Measurements from ENCODE around the gene PTBP2. TPM values are rescaled to one million over a fixed set of nuclear protein-coding genes. Genes with fewer than 3 reads are reported as not detected.

Gene PTBP2
- total RNA-seq, 1 donor from 2014 or later: 29.7 TPM

DNA sequence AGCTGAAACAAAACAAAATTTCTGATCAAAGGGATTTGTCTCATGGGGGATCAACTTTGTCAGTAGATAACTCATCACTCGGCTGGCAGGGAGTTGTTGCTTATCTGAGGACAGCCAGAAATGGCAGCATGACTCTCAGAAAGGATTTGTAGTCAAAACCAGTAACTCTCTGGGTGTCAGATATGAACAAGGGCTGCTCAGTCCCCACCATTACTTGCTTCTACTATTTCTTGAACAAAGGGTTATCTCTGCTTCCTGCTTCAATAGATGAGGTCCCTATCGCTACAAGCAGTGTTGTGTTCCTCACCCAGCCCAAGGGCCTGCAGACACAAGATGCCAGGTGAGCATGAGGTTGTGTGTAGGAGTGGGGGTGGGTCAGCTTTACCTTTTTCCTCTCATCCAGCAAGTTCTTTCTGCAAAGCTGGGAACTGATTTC is 116.2 kb downstream of the PTBP2 start:
- no peaks in the 10 kb centered on the region for H3K9me3 Mint-ChIP-seq (ENCODE audit: unreplicated experiment)
- no peak overlapping the region for H3K4me3 Mint-ChIP-seq (ENCODE audit: unreplicated experiment)
- no peaks in the 10 kb centered on the region for H3K36me3 Mint-ChIP-seq (ENCODE audit: low read depth, unreplicated experiment)
- no peaks in the 10 kb centered on the region for H3K27me3 Mint-ChIP-seq (ENCODE audit: unreplicated experiment)
- H3K4me1 Mint-ChIP-seq (ENCODE audit: unreplicated experiment): peaks cover 12% of the 10 kb centered on the region
- H3K27ac Mint-ChIP-seq (ENCODE audit: unreplicated experiment): no peak overlapping the region
- DNase-seq (ENCODE audit: low spot score): no peak
- TF ChIP-seq, protein P1, sequence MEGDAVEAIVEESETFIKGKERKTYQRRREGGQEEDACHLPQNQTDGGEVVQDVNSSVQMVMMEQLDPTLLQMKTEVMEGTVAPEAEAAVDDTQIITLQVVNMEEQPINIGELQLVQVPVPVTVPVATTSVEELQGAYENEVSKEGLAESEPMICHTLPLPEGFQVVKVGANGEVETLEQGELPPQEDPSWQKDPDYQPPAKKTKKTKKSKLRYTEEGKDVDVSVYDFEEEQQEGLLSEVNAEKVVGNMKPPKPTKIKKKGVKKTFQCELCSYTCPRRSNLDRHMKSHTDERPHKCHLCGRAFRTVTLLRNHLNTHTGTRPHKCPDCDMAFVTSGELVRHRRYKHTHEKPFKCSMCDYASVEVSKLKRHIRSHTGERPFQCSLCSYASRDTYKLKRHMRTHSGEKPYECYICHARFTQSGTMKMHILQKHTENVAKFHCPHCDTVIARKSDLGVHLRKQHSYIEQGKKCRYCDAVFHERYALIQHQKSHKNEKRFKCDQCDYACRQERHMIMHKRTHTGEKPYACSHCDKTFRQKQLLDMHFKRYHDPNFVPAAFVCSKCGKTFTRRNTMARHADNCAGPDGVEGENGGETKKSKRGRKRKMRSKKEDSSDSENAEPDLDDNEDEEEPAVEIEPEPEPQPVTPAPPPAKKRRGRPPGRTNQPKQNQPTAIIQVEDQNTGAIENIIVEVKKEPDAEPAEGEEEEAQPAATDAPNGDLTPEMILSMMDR (IDR thresholded peaks at IDR 0.05; ENCODE audit: unreplicated experiment): no peak

GRCh38 chr1:96840396-96840795 is 118.8 kb downstream of the PTBP2 start:
- Mint-ChIP-seq H3K9me3 (ENCODE audit: unreplicated experiment) (no peaks in the 10 kb centered on the region), H3K27ac (ENCODE audit: unreplicated experiment) (no peak overlapping the region), H3K4me1 (ENCODE audit: unreplicated experiment) (peaks cover 14% of the 10 kb centered on the region), H3K27me3 (ENCODE audit: unreplicated experiment) (peaks cover 2% of the 10 kb centered on the region), H3K4me3 (ENCODE audit: unreplicated experiment) (no peak overlapping the region), H3K36me3 (ENCODE audit: low read depth, unreplicated experiment) (no peaks in the 10 kb centered on the region)
- DNase-seq (ENCODE audit: low spot score): no peak
- TF ChIP-seq, protein P1 (IDR thresholded peaks at IDR 0.05; ENCODE audit: unreplicated experiment): no peak

DNA sequence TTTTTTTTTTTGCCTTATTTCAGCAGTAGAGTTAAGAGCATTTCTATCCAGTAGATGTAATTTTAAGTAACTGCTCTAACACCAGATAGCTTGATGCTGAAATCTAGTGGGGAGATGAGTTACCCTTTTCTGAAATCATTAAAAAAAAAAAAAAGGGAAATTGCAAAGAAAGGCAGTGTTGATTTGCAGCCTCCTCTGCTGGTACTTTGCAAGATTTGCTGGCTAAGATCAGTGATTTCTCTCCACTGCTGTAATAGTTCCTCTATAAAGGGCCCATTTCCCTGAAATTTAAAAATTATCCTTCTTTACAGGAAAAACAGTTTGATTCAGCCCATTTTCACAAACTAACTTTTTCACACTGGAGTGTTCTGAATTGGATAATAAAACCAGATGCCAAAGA is 120.6 kb downstream of the PTBP2 start:
- Mint-ChIP-seq H3K36me3 (ENCODE audit: low read depth, unreplicated experiment) (no peaks in the 10 kb centered on the region), H3K9me3 (ENCODE audit: unreplicated experiment) (no peaks in the 10 kb centered on the region), H3K27me3 (ENCODE audit: unreplicated experiment) (peaks cover 5% of the 10 kb centered on the region), H3K4me1 (ENCODE audit: unreplicated experiment) (peaks cover 10% of the 10 kb centered on the region), H3K27ac (ENCODE audit: unreplicated experiment) (no peak overlapping the region), H3K4me3 (ENCODE audit: unreplicated experiment) (no peak overlapping the region)
- TF ChIP-seq, protein P1 (IDR thresholded peaks at IDR 0.05; ENCODE audit: unreplicated experiment): no peak
- no peak for DNase-seq (ENCODE audit: low spot score)

DNA sequence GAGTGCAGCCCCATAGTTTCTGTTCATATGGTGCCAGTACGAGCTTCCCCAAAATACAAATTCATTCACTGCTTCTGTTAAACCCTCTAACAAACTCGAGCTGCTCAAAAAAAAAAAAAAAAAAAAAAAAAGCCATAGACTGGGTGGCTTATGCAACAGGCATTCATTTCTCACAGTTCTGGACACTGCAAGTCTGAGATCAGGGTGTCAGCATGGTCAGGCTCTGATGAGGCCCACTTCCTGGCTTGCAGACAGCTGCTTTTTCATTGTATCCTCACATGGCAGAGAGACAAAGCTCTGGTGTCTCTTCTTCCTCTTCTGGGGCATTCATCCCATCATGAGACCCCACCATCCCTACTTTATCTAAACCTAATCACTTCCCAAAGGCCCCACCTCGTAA is 121.6 kb downstream of the PTBP2 start:
- TF ChIP-seq, protein P1 (IDR thresholded peaks at IDR 0.05; ENCODE audit: unreplicated experiment): no peak
- peaks cover 5% of the 10 kb centered on the region for H3K27me3 Mint-ChIP-seq (ENCODE audit: unreplicated experiment)
- H3K36me3 Mint-ChIP-seq (ENCODE audit: low read depth, unreplicated experiment): no peaks in the 10 kb centered on the region
- no peak for DNase-seq (ENCODE audit: low spot score)
- no peak overlapping the region for H3K27ac Mint-ChIP-seq (ENCODE audit: unreplicated experiment)
- H3K4me3 Mint-ChIP-seq (ENCODE audit: unreplicated experiment): no peak overlapping the region
- no peaks in the 10 kb centered on the region for H3K9me3 Mint-ChIP-seq (ENCODE audit: unreplicated experiment)
- peaks cover 10% of the 10 kb centered on the region for H3K4me1 Mint-ChIP-seq (ENCODE audit: unreplicated experiment)

GRCh38 chr1:96843601-96844000 is 122.0 kb downstream of the PTBP2 start:
- H3K9me3 Mint-ChIP-seq (ENCODE audit: unreplicated experiment): no peaks in the 10 kb centered on the region
- H3K36me3 Mint-ChIP-seq (ENCODE audit: low read depth, unreplicated experiment): no peaks in the 10 kb centered on the region
- peaks cover 10% of the 10 kb centered on the region for H3K4me1 Mint-ChIP-seq (ENCODE audit: unreplicated experiment)
- peaks cover 5% of the 10 kb centered on the region for H3K27me3 Mint-ChIP-seq (ENCODE audit: unreplicated experiment)
- DNase-seq (ENCODE audit: low spot score): no peak
- TF ChIP-seq, protein P1 (IDR thresholded peaks at IDR 0.05; ENCODE audit: unreplicated experiment): no peak
- no peak overlapping the region for H3K4me3 Mint-ChIP-seq (ENCODE audit: unreplicated experiment)
- no peak overlapping the region for H3K27ac Mint-ChIP-seq (ENCODE audit: unreplicated experiment)

Data from endothelial cell (in vitro differentiated cells).